NOMO-1 treated with DMSO at 0.1 percent for 48 hours (cell line): ENCODE measurements around the gene TMEM100.
"Not testable (repeated sequence)": the region's sequence is repeated elsewhere in the genome, so short reads cannot be mapped to it uniquely, and the experiment has no call there.

Source experiments
- DNase-seq: peaks from one replicate; lab custom pipeline; 2025; ENCODE audit not compliant: unreplicated experiment; lab: John Stamatoyannopoulos, UW

The TMEM100 gene

DNA sequence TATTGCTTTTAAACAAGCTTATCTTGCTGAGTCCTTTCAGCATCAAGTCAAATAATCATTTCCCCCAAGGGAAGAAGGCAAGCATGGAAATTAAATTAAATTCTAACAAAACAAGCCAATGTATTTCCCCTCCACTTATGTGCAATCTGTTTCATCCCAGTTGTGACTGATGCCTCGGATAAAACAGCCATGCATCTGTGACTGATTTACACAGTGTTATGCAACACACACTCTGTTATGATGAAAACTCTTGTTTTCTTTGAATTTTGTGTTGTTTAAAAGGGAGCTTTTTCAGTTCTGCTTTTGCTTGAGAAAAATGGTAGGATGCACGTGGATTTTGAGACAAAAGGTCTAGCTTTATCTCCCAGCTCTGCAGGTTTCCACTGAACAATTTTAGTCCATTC is 32.6 kb downstream of the TMEM100 start:
- DNase-seq, result peak; percentile 90

DNA sequence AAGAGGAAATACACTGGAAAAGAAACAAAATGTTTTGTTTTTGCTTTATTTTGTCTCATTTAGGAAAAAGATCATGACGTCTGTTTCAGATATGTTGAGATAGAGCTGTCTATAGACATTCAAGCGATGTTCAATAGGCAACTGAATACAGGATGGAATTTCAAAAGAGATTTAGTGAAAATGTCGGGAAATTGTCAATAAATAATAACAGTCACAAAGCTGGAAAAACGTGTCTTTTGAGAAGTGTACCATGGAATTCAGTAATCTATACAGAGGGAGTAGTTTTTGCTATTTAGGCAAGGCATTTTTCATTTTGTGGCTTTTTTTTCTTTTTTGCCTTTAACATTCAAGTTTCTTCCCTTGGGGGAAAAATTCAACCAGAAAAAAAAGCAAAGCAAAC is 33.0 kb downstream of the TMEM100 start:
- no peak for DNase-seq

DNA sequence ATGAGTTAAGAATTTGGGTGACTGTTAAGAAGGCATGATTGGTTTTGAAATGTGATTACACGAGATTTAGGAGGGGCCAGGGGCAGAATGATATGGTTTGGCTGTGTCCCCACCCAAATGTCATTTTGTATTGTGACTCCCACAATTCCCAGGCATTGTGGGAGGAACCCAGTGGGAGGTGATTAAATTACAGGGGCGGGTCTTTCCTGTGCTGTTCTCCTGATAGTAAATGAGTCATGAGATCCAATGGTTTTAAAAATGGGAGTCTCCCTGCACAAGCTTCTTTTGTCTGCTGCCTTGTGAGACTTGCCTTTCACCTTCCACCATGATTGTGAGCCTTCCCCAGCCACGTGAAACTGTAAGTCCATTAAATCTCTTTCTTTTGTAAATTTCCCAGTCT is 34.6 kb downstream of the TMEM100 start:
- no peak for DNase-seq

DNA sequence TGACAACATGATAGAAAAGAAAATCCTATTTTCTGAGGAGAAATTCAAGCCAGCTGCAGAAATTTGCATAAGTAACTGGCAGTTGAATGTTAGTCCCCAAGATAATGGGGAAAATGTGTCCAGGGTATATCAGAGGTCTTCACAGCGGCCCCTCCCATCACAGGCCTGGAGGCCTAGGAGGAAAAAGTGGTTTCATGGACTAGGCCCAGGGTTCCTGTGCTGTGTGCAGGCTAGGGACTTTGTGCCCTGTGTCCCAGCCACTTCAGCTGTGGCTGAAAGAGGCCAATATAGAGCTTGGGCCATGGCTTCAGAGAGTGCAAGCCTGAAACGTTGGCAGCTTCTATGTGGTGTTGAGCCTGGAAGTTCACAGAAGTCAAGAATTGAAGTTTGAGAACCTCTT is 35.6 kb downstream of the TMEM100 start:
- no peak for DNase-seq

DNA sequence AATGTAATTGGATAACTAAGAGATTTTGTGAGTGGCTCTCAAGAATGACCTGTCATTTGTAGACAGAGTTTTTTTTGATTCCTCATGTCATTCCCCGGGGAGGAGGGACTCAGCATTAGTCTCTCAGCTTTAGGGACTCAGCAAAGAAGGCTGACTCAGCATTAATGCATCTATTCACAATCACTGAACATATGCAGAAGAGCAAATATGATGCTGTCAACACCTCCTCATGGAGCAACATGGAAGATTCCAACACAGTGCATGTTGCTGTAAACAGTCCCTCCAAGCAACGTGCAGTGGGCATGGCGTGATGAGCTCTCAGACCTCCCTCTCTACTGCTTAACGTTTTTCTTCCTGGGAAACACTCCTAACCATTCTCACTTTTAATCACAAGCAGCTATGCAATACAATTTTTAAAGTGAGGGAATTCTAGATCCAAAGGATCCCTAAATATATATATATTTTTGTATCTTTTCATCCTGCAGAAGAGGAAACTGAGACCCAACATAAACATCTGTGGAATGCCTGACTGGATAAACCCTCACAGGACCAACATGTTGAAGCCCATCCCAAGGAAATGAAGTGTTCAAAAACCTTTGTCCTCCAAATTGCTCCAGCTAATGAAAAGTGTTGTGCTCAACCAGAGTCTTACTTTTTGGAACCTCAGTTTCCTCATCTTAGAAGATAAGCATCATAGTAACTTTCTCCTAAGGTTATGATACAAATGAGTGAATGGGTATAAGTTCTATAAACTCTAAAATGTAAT is 38.9 kb downstream of the TMEM100 start:
- no peak for DNase-seq

DNA sequence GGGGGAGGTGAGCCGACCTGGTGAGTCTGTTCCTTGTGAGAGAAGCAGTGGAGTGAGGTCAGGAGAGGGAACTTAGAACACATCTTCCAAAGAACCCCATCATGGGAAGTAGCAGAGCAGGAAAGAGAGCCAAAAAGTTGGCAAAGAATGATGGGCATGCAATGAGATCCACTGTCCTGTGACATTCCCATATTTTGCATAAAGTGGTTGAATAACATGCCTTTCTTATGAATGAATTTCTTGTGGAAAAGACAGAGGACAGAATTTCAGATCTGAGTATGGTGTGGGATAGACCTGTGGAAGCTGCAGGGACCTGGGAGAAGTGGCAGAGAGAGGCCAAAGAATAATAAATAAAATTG is 41.3 kb downstream of the TMEM100 start:
- DNase-seq, result no peak

DNA sequence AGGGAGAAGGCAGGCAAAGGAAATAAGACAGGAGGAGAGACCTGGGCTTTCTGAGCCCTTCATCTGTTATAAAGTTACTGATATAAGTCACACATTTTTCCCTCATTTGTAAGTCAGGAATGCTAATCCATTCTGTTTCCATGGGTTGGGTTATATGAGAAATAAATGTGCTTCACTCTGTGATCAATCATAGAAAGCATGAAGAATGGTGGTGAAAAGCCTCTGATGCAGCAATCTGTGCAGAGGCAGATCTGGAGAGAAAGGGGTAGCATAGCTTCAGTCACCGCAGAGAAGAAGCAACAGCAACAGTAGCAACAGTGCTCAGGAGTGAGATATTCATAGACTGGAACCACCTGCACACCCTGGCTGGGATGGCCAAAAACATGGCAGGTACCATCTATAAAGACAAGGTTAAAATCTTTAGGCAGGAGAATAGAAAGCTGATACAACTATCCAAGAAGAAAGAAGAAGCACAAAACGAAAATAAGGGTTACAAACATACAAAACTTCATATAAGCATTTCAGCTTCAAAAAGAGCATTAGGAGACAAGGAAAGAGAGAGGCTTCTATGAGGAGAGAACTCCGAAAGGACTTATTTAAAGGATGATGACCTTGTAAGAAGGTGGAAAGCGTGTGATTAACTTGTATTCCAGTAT is 41.9 kb downstream of the TMEM100 start:
- DNase-seq, result no peak

DNA sequence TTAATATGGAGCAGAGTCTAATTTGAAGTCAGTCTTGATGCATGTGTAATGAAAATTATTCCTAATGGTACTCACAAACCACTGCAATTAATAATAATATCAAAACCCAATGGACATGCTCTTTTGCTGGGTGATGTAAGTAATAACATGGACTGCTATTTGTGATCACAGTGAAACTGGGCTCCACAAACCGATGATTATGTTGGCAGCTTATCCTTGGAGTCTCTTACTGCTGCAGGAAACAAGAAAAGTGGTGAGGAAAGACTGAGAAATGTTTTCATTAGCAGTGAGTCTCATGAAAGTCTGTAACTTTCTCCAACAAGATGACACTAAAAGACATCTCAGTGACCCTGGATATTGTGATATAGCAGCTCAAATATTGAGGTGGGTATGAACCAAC is 45.2 kb downstream of the TMEM100 start:
- no peak for DNase-seq

DNA sequence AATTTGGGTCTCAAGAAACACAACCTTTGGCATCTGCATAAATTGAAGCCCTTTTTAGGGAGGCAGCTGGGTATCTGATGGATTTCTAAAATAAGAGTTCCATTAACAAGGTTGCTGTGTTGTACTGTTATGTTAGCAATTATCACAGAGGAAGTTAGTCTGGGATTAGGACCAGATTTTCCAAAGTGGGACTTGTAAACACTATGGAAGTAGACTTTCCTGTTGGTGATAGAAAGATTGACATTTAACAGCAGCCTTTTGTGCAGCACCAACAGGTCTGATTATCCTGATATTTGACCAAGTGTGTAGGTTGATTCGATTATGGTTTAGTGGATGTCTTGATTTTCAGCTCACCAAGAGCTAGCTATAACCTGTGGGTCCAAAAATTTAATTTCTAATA is 46.4 kb downstream of the TMEM100 start:
- no peak for DNase-seq

DNA sequence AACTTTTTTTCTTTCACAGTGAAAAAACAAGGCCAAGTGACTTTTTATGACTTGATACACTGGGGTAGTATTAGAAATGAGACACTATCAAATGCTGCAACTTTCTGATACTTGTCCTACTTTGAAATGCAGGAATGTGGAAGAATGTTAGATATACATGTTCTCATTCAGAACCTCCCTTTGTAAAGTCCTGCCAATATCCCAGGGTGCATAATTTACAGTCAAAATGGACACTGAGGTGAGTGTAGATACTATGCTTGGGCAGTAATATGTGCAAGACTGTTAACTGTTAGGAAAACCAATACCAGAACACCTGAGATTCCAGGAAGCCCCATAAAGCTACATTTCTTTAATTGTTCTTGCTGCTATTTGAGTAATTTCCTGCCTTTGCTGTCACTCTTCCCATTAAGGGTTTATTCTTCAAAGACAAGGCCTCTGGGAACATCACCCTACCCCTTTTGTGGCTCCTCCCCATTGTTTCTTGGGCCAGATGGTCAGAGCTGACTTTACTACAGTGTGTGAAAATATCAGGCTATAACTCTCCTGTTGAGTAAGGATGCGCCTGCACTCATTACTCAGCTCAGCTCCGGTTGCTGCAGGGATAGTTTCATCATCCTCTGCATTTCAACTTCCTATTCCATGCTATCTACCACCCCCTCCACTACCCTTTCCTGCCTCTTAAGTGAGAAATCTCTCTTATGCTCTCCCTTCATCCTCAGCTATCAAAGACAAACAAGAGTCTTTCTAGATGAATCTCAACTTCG is 48.7 kb downstream of the TMEM100 start:
- peak; percentile 45 for DNase-seq

DNA sequence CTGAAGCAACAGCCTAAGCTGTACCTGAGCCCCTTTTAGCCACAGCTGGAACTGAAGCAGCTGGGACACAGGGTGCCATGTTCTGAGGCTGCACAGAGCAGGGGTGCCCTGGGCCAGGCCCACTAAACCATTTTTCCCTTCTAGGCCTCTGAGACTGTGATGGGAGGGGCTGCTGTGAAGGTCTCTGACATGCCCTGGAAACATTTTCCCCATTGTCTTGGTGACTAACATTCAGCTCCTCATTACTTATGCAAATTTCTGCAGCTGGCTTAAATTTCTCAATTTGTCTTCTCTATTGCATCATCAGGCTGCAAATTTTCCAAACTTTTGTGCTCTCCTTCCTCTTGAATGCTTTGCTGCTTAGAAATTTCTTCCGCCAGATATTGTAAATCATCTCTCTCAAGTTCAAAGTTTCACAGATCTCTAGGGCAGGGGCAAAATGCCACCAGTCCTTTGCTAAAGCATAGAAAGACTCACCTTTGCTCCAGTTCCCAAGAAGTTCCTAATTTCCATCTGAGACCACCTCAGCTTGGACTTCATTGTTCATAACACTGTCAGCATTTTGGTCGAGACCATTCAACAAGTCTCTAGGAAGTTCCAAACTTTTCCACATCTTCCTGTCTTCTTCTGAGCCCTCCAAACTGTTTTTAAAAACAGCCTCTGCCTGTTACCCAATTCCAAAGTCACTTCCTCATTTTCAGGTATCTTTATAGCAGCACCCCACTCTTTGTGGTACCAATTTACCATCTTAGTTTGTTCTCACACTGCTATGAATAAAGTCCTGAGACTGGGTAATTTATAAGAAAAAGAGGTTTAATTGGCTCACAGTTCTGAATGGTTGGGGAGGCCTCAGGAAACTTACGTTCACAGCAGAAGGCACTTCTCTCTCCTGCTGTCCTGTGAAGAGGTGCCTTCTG is 49.8 kb downstream of the TMEM100 start:
- peak; percentile 63 for DNase-seq

DNA sequence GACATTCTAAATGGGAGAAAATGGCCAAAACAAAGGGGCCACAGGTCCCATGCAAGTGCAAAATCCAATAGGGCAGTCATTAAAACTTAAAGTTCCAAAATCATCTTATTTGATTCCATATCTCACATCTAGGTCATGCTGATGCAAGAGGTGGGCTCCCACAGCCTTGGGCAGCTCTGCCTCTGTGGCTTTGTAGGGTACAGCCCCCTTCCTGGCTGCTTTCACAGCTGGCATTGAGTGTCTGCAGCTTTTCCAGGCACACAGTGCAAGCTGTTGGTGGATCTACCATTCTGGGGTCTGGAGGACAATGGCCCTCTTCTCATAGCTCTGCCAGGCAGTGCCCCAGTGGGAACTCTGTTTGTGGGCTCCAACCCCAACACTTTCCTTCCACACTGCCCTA is 50.7 kb downstream of the TMEM100 start:
- not testable (repeated sequence) for DNase-seq
